ENCODE data around the gene RPH3AL. TPM values are rescaled to one million over a fixed set of nuclear protein-coding genes. Genes with fewer than 3 reads are reported as not detected.

RPH3AL gene, protein sequence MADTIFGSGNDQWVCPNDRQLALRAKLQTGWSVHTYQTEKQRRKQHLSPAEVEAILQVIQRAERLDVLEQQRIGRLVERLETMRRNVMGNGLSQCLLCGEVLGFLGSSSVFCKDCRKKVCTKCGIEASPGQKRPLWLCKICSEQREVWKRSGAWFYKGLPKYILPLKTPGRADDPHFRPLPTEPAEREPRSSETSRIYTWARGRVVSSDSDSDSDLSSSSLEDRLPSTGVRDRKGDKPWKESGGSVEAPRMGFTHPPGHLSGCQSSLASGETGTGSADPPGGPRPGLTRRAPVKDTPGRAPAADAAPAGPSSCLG
- total RNA-seq (1 to 10 TPM; 2.4 to 2.8 TPM), total RNA-seq (0.31 to 16.3 (median 2.2) reads per million in 172 experiments)
- 2.7 TPM for polyA plus RNA-seq (2013, experiment 1 of 2)
- polyA plus RNA-seq (2013, experiment 2 of 2): 2.8 TPM

DNA sequence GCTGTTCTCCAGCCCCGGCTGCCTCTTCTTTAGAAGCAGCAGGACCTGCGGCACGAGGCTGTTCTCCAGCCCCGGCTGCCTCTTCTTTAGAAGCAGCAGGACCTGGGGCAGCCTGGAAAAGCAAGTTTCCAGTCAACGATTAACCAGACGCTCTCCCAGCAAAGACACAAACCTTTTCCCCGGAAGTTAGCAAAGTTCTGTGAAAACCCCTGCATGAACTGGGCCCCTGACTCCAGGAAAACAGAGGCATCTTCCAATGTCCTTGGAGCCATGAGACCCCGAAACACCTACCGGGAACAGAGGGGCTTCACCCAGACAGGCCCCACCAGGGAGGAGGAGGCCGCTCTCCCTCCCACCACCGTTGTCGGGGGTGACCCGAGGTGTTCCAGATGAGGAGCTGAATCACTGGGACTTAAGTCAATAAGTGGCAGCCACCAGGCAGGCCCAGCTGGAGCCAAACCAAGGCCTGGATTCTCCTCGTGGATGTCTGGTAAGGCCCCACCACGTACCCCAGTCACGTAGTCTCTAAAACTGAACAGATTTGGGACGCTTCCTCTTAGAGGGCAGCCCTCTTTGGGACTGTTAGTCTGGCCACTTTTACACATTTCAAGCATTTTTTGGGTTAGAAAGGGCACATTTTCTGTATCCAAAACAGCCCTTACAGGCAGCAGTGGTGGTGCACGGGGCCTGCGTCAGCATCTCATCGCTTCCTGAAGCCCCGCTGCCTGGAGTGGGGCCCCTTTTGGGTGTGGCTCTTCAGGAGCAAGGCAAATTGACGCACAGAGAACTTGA is at the start of gene RPH3AL:
Gene RPH3AL (minus strand): TSS at position 387 of the 792 bp plus-strand sequence. CDS start 25,264 bp downstream, outside the sequence.
- CTCF ChIA-PET: no interaction called here
- no peaks in the 10 kb centered on the region for H3K4me1 Mint-ChIP-seq (ENCODE audit: low read depth)
- H3K36me3 Mint-ChIP-seq (ENCODE audit: low read depth): no peaks in the 10 kb centered on the region
- no peaks in the 10 kb centered on the region for H3K27me3 Mint-ChIP-seq
- H3K4me1 ChIP-seq (ENCODE audit: insufficient read depth, low read length): no peaks in the 10 kb centered on the region
- H3K4me3 ChIP-seq (ENCODE audit: low read length): no peak within 1 kb of the TSS
- H3K9me3 Mint-ChIP-seq: no peaks in the 10 kb centered on the region
- H3K9me3 ChIP-seq (ENCODE audit: control insufficient read depth in 1 of 2, insufficient read depth in 1 of 2, low read length in 2 of 2): peaks cover 0 to 14% of the 10 kb centered on the region in 2 experiments
- H3K4me3 Mint-ChIP-seq: no peak within 1 kb of the TSS
- no peak within 1 kb of the TSS for H3K27ac ChIP-seq (ENCODE audit: low read depth in 1 of 2, low read length in 2 of 2)
- intact Hi-C loops (cut with DNase I, micrococcal nuclease): no loop called here
- POLR2A ChIA-PET: no interaction called here
- ATAC-seq (ENCODE audit: poor library complexity) (no peak), DNase-seq (no peak)
- no peak within 1 kb of the TSS for H3K27ac Mint-ChIP-seq
- H3K36me3 ChIP-seq (ENCODE audit: insufficient read depth, low read length): no peaks in the 10 kb centered on the region
- TF ChIP-seq, protein P1, sequence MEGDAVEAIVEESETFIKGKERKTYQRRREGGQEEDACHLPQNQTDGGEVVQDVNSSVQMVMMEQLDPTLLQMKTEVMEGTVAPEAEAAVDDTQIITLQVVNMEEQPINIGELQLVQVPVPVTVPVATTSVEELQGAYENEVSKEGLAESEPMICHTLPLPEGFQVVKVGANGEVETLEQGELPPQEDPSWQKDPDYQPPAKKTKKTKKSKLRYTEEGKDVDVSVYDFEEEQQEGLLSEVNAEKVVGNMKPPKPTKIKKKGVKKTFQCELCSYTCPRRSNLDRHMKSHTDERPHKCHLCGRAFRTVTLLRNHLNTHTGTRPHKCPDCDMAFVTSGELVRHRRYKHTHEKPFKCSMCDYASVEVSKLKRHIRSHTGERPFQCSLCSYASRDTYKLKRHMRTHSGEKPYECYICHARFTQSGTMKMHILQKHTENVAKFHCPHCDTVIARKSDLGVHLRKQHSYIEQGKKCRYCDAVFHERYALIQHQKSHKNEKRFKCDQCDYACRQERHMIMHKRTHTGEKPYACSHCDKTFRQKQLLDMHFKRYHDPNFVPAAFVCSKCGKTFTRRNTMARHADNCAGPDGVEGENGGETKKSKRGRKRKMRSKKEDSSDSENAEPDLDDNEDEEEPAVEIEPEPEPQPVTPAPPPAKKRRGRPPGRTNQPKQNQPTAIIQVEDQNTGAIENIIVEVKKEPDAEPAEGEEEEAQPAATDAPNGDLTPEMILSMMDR (IDR thresholded peaks at IDR 0.05): no peak
- H3K27me3 ChIP-seq (ENCODE audit: control insufficient read depth in 1 of 2, insufficient read depth in 2 of 2, low read length in 2 of 2): no peaks in the 10 kb centered on the region

DNA sequence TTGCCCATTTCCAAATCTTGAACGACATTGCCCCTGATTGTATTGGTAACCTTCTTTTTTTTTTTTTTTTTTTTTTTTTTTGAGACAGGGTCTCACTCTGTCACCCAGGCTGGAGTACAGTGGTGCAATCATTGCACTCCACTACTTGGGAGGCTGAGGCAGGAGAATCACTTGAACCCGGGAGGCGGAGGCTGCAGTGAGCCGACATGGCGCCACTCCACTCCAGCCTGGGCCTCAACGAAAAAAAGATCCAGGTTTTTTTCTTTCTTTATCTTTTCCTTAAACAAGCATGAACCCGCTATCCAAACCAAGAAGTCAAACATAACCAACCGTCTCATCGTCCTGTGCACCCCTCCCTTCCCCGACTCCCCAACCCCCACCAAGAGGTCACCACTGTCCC is 47.6 kb upstream of the RPH3AL start:
- CTCF ChIA-PET: no interaction called here
- H3K27ac Mint-ChIP-seq: no peak overlapping the region
- H3K27me3 ChIP-seq (ENCODE audit: control insufficient read depth in 1 of 2, insufficient read depth in 2 of 2, low read length in 2 of 2): no peaks in the 10 kb centered on the region
- no peak overlapping the region for H3K4me3 ChIP-seq (ENCODE audit: low read length)
- no peaks in the 10 kb centered on the region for H3K9me3 Mint-ChIP-seq
- intact Hi-C loops (cut with DNase I, micrococcal nuclease): no loop called here
- no peak overlapping the region for H3K27ac ChIP-seq (ENCODE audit: low read depth in 1 of 2, low read length in 2 of 2)
- ATAC-seq (ENCODE audit: poor library complexity): no peak
- peaks cover 31% of the 10 kb centered on the region for H3K36me3 Mint-ChIP-seq (ENCODE audit: low read depth)
- H3K4me1 Mint-ChIP-seq (ENCODE audit: low read depth): peaks cover 6% of the 10 kb centered on the region
- H3K4me1 ChIP-seq (ENCODE audit: insufficient read depth, low read length): peaks cover 6% of the 10 kb centered on the region
- TF ChIP-seq, protein P1 (IDR thresholded peaks at IDR 0.05): no peak
- POLR2A ChIA-PET: no interaction called here
- no peaks in the 10 kb centered on the region for H3K27me3 Mint-ChIP-seq
- H3K4me3 Mint-ChIP-seq: no peak overlapping the region
- H3K9me3 ChIP-seq (ENCODE audit: control insufficient read depth in 1 of 2, insufficient read depth in 1 of 2, low read length in 2 of 2): no peaks in the 10 kb centered on the region
- no peak for DNase-seq
- H3K36me3 ChIP-seq (ENCODE audit: insufficient read depth, low read length): peaks cover 40% of the 10 kb centered on the region

DNA sequence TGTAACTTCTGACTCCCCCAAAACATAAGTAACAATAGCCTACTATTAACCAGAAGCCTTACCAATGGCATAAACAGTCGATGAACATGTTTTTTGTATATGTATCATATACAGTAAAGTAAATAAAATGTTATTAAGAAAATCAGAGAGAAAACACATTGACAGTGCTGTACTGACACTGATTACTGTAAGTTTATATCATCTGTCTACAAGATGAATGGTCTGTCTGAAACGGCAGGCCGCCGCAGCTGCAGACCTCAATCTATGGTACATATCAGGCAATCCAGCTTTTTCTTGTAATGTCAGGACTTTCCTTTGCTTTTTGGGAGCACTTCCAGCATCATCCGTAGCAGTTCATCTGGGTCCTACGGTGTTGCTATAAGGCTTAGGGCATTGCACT is 44.2 kb upstream of the RPH3AL start:
- CTCF ChIA-PET: no interaction called here
- ATAC-seq (ENCODE audit: poor library complexity): no peak
- Mint-ChIP-seq H3K27me3 (no peaks in the 10 kb centered on the region), H3K27ac (no peak overlapping the region), H3K4me3 (no peak overlapping the region), H3K36me3 (ENCODE audit: low read depth) (peaks cover 20% of the 10 kb centered on the region), H3K9me3 (no peaks in the 10 kb centered on the region), H3K4me1 (ENCODE audit: low read depth) (peaks cover 6% of the 10 kb centered on the region)
- intact Hi-C loops (cut with DNase I, micrococcal nuclease): no loop called here
- Histone ChIP-seq H3K27me3 (ENCODE audit: control insufficient read depth in 1 of 2, insufficient read depth in 2 of 2, low read length in 2 of 2) (no peaks in the 10 kb centered on the region), H3K4me3 (ENCODE audit: low read length) (no peak overlapping the region), H3K36me3 (ENCODE audit: insufficient read depth, low read length) (peaks cover 30% of the 10 kb centered on the region), H3K9me3 (ENCODE audit: control insufficient read depth in 1 of 2, insufficient read depth in 1 of 2, low read length in 2 of 2) (no peaks in the 10 kb centered on the region), H3K4me1 (ENCODE audit: insufficient read depth, low read length) (peaks cover 5% of the 10 kb centered on the region), H3K27ac (ENCODE audit: low read depth in 1 of 2, low read length in 2 of 2) (no peak overlapping the region)
- POLR2A ChIA-PET: no interaction called here
- DNase-seq: no peak
- TF ChIP-seq, protein P1 (IDR thresholded peaks at IDR 0.05): no peak
